Measurements from ENCODE around the gene GFOD1.

Gene GFOD1

DNA sequence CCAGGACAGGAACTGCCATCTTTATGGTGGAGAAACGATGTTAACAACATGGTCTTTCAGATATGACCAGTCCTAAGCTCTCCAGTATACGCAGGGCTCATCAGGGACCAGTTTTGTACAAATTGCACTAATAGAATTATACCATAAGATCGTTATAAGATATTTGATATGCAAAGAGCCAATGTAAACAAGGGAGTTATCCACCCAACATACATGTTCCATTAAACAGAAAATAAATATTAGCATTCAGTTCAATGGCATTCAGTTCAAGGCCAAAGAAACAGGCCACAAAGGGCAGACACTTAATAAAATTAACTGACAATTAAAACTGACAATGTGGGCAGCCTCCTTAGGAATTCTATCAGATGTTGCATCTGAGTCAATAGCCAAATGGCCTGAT is 2.6 kb downstream of the GFOD1 start:
- no peak for DNase-seq

DNA sequence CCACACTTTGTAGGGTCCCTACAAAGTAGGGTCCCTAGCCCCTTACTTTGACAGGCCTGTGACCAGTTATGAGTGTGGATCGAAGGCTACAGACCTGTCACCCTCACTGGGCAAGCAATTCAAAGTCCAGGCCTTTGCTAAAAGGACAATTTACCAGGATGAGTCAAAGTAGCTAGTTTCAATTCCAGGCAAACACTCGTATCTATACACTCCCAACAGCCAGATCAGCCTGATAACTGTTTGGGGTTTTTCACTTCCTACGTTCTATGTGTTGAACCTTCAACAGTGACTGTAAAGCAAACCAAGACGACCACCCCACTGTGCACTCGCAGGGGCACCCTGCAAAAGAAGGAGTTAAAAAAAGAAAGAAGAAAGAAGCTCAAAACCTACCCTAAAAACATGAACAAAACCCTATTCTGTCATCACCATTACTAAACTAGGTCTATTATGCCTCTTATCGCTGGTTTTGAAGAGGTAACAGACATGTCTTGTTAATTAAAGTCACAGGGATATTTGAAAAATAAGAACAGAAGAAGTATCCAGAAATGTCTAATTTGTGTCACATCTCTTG is 3.2 kb downstream of the GFOD1 start:
- no peak for DNase-seq

DNA sequence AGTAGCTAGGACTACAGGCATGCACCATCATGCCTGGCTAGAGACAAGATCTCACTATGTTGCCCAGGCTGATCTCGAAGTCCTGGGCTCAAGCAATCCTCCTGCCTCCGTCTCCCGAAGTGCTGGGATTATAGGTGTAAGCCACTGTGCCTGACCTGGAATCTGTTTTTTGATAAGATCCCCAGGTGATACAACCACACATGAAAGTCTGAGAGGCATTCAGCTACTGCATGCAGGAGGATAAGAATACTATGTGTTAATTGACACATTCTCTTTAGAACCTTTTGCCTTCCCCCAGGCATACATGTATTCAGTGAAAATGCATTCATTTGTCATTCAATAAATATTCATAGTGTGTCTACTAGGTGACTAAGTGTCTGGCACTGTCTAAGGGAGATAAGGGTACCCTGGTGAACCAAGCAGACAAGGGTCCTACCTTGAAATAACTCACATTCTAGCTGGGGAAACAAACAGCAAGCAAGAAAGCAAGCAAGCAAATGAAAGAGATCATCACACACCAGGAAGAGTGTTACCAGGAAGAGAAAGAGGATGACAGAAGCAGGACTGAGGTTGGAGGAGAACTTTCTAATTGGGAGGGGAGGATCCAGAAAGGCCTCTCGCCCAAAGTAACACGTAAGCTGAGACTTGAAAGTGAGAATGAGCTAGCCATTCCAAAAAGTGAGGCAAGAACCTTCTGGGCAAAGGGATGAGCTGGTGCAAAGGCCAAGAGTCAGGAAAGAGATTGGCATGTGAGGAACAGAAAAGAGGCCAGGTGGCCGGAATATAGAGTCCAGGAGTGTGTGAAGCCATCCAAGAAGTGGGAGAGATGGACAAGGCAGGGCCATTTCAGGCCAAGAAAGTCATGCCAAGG is 6.5 kb downstream of the GFOD1 start:
- DNase-seq, result no peak

DNA sequence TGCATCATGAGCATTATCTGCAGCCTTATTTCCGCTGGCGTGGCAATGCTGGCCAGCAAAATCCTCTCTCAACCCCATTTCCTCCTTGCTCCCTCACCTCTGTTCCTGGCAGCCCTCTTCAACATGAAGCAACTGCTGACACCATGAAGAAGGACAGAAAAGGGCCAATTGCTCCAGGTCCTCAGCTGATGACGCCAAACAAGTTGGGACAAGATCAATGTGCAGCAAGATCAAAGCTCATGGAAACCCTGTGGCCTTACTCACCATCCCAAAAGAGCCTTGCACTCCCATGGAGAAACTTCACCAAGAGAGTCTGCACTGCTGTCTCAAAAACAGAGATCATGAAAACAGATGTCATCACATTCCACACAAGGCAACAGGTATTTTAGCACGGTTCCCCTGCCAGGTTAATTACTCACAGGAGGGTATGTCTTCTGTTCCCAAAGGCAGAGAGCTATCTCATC is 7.4 kb downstream of the GFOD1 start:
- no peak for DNase-seq

DNA sequence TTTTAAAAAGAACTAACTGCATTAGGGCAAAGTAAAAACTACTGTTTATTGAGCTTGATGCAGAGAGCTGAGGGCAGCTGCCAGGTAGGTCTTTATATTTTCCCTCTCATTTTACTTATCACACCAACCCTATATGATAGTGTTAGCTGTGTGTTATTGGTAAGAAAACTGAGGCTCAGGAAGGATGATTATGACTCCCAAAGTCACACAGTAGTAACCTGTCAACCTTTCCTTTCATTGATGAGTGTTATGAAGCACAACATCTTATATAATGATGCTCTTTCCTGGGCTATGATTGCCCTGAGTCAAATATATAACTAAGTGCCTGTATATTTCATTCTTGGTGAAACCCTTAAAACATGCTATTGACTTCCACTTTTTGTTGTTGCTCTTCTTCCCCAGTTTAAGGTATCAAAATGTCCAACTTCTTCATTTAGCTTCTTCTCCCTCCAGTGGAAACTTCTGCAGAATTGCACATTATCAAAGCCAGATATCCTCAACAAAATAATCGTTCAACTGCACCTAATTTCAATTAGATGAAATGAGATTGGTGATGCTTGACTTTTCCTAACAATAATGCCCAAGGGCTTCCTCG is 8.1 kb downstream of the GFOD1 start:
- DNase-seq, result no peak

DNA sequence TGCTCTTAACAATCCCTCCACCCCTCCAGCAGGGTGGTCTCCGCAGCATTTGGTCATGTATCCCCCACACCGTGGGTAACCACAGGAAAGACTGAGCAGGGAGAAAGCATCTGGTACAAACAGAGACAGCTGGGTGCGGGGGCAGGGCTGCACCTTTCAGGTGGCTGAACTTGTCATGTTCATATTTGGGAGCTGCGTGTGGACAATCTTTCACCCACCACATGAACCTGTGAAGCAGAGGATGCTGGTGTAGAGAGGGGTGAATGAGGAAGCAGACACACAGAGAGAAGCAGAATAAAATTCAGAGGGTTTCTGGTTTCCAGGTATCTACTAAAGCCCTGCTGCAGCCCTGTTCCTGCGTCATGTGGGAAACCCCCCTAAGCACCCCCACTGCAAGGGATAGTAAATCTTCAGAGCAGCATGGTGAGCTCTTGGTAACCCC is 8.9 kb downstream of the GFOD1 start:
- DNase-seq, result no peak

DNA sequence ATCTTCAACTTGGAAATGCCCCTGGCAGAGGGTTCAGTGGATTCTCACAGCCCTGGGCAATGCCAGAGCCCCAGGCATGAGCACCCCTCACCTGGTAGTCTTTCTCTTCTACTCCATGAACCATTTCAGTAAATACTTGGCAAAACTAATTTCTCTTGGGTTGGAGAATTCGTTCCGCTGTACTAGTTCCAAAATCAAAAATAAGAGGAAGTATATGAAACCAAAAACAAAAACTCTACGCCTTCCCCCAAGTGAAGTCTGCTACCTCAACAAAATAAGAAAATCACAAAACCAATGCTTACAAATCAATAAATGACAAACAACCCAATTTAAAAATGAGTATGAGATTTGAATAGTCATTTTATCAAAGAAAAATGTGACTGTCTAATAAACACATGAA is 12.6 kb downstream of the GFOD1 start:
- DNase-seq, result no peak

DNA sequence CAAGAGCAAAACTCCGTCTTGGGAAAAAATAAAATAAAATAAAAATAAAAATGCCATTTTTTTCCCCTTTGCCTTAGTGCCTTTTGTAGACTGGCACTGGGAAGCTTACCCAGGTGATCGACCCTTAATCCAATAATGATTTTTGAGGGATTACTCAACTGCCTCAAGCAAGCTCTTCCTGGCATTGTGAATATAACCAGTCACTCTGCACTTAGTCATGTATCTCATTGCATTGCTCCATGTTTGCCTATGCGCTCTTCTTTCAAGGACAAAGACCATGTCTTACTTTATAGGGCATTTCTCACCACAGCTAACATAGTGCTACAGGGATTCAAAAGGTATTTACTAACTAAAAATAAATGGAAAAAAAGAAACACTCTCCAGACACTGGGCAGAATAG is 13.0 kb downstream of the GFOD1 start:
- DNase-seq, result no peak

DNA sequence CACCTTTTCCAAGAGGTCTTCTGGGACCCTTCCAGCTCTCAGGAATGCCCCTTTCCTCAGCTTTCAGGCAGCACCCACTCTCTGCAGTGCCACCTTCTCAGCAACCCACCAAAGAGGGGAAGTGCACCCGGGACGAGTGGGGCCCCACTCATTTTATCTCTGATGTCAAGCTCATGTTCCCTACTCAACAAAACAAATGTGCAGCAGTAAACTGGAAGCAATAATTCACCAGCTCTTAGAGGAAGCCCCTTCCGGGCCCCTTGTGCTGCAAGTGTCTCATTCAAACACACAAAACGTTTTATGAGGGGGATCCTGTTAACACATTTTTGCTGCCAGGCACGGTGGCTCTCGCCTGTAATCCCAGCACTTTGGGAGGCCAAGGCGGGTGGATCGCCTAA is 13.6 kb downstream of the GFOD1 start:
- no peak for DNase-seq

DNA sequence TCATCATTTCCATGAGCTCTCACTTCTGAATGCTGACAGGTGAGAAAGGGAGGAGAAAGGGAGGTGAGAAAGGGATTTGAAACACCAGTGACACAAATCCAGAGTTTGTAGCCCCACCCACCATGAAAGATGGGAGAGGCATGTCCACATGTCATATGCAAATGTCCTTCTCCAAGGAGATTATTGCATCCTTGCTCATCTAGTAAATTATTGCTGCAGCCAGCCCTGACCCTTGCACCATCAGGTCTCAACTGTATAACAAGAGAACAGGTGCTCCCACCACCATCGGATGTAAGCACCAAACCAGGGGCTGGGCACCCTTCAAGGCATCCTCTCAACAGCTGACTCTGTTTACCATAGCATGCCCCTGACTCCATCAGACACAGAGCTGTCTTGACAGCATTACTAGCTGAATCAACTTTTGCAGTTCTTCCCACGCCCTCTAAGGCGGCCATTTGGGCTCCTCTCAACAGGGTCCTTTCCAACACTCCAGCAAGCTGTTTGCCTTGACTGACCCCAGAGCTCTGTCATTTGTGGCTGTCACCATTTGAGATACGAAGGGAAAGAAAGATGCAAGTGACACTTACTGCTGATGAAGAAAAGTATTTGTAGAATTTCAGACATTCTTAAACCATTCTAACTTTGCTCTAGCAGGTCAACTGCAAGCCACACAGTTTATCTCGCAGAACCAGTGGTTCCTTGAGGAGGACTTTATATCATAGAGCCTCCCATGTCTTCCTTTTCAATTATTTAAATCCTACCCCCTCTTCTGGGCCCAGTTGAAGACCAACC is 14.2 kb downstream of the GFOD1 start:
- DNase-seq, result no peak

DNA sequence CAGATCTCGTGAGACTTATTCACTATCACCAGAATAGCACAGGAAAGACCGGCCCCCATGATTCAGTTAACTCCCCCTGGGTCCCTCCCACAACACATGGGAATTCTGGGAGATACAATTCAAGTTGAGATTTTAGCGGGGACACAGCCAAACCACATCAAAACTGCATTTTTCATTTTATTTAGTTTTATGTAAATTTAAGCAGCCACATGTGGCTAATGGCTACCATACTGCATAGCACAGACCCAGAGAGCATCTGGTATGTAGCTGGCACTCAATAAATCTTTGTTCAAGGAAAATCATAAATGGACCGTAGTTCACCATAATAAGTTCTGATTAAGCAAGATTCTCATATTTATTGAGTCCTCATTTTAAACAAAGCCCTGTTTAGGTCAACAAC is 15.3 kb downstream of the GFOD1 start:
- DNase-seq, result no peak

DNA sequence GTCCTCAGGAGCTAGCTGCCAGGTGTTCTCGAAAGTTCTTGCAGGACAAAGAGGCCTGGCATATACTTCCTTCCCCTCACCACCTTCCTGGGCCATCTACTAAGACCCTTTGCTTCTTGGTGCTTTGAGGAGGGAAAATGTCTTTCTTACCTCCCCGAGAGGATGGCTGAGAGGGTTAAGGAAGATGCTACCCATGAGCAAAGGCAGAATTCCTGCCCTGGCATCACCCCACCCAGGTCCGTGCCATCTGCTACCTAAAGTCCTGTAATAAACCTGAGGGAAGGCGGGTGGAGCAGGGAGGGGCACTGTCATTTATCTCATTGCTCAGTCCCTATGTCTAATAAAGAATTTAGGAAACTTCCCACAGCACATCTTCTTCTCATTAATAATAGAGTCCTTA is 16.2 kb downstream of the GFOD1 start:
- DNase-seq, result no peak

DNA sequence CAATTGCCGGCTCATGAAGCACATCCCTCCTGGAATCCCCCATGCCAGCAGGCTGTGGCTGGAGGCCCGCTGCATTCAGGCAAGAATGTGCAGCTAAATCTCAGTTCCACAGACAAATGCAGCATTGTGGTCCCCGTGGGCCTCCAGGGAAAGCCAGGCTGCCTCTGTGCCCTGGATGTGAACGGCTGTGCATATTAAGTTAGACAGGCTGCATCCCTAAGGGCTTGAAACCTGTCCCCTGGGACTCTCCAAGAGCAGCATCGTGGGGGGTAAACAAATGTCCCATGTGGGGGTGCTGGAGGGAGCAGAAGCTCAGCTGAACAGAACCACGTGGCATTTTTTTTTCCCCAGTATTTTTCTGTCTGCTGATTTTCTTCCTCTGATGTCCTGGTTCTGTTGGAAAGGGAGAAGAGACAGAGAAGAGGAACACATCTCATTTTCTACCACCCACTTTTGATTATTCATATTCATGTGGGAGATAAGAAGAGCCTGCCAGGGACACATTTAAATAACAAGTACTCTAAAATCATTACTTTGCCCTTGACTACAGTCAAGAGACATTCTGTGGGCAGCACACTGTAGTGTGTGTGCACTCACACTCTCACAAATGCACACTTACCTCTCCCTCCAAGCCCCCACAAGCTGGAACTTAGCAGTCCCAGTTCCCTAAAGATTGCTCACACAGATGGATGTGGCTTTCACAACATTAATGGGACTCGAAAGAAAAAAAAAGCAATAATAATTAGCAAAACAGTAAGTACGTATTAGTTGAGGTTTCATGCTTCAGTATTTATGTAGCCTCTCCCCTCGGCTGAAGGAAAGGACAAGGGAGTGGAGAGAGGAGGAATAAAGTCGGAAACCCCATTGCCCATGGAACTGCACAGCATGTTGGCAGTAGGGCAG is 16.9 kb downstream of the GFOD1 start:
- no peak for DNase-seq

DNA sequence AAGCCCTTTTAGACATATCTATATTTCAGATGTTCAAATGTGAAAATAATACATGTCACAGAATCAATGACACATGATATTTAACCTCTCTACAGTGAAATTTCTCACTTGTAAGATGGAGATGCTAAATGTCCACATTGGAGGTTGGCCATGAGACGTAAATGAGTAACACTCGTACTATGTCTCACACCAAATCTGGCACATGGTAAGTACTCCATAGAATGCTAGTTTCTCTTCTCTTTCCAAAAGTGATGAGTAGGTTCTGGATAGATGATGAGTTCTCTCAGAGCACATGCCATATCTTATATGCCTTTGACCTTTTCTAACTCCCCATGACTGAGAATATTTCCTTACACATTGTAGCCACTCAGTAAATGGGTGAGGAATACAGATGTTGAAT is 17.7 kb downstream of the GFOD1 start:
- no peak for DNase-seq

DNA sequence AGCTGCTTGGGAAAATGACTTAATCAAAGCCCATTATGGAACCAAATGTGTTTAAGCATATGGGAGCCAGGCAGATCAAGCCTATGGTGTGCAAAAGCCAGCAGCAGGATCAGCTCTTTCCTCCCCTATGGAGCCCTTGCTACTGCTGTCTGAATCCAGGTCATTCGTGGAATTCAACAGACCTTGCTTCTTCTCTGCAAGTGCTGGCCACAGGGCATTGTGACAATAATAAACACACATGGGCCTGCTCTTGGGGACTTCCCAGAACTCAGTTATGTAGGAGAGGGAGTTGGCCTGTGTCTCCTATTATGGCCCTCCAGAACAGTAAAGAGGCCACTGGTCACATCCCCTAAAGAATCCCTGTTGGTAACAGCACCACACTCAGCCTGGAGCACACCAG is 18.6 kb downstream of the GFOD1 start:
- DNase-seq, result no peak

DNA sequence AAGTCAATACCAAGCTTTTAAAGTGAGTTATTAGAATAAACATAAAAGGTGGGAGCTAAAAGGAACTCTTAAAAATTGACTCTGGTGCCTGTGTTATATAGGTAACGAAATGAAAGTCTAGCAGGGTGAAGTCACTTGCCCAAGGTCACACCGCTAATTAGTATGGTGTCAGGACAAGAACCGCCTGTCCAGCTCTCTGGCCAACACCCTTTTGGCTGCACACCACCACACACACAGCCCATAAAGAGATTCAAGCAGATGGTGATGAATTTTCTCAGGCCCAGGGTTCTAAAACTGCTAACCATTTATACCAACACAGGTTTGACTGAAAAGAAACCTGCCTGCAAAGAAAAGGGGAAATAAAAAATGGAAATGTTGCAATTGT is 20.2 kb downstream of the GFOD1 start:
- no peak for DNase-seq

DNA sequence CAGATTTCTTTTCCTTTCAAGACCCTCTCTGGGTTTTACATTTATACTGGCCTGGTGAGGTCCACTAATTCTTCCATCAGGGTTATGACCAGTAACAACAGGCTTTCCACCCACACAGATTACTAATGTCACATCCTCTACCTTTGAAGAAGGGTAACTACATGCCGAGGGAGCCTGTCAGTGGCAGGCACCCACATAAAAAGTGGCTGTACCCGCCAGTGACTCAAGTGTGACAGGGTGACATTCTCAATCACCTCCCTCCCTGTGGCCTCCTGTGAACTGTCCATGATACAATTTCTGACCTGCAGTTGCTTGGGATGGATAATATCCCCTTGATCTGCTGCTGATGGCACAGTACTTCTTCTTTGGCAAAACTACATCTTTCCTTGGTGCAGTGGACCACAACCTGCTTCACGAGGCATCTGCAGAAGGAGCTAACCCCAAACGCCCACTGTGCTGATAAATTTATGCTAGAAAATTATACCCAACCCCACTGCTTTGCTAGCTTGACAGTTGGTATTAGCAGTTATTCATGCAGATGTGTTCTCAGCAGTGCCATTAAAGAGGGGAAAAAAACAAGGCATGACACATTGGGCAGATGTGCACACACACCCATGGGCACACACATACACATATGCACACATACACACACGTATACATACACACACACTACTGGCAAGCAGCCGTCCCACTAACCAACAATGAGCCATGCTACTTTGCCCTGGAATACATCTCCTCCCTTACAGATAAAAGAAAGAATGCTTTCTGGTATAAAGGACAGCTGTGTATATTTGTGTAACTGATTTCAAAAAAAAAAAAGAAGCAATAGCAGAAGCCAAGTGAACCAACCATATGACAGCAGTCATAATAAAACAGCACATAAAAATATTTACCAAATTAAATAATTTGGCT is 20.8 kb downstream of the GFOD1 start:
- DNase-seq, result peak; percentile 34 to 45

DNA sequence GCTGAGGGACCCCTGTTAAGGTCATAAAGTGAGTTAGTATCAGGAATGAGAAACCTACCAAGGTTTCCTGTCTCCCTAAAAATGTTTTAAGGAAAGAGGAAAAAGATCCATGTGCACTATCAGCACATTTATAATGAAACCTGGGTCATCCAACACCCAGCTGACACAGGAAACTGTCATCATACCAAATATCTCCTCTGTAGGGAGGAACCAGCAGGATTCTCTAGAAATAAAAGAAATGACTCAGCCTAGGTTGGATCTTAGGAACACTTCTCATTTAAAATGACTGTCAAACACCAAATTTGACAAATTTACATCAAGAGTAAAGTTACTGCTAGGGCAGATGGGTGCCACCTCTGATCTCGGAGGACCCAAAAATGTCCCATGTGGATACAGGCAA is 21.7 kb downstream of the GFOD1 start:
- DNase-seq, result no peak

DNA sequence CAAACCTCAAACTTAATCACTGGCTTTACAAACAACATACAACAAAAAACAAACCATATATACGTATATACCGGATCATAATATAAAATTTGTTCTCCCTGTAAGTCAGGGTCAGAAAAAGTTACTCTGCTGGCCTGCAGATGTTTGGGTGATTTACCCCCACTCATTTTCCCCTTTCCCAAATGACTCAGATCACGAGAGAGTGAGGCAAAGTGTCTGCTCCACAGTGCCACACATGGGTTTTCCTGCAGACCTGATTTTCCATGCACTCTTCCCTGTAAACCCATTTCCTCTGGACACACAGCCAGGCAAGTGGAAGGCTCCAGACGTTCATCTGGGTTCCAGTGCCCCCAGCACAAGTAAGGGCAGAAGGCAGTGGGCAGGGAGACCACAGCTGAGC is 23.5 kb downstream of the GFOD1 start:
- no peak for DNase-seq

DNA sequence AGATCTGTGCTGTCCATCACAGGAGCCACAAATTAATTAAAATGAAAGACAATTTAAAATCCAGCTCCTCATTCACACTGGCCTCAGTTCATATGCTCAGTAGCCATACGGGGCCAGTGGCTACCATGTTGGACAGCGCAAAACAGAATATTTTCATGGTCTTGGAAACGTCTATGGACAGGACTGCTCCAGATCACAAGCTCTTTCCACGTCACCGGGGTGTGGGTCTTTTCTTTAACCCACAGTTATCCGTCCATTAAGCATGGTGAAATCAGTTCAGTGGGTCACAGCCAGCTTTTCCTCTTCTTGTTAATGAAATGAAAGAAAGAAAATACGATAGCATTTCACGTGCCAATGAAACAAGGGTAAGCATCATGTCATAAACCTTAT is 24.1 kb downstream of the GFOD1 start:
- DNase-seq, result no peak
